Measurements from ENCODE around the gene IL34.
"Not testable (repeated sequence)": the region's sequence is repeated elsewhere in the genome, so short reads cannot be mapped to it uniquely, and the experiment has no call there.

IL34 gene

GRCh38 chr16:70646260-70647241, at the start of gene IL34:
IL34 (plus strand) TSS chr16:70646559; CDS start chr16:70646948, 389 bp downstream.
- ATAC-seq: no peak

DNA sequence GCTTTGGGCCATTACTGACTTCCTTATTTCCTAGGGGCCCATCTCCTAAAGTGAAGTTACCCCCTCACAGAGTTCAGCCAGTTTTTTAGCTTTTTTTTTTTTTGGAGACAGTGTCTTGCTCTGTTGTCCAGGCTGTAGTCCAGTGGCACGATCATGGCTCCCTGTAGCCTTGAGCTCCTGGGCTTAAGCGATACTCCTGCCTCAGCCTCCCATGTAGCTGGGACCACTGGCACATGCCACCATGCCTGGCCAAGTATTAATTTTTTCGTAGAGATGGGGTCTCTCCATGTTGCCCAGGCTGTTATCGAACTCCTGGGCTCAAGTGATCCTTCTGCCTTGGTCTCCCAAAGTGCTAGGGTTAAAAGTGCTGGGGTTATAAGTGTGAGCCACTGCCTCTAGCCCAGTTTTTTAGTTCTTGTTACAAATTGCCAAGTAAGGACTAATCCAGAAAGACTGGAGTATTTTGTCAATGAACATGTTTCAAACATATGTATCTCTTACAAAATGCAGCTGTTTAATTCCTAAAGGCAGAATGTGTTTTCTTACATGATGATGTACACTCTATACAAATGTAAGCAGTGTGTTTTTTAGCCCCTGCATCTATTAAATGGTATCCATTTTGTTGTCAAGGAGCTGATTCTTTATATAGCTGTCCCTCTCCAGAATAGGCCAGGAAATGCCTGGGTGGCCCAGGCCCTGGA, 49.1 kb upstream of the IL34 start:
- no peak for DNase-seq
- no peak for ATAC-seq

More at GRCh38 chr16:70646260-70647241, at the start of gene IL34:
- DNase-seq: no peak

GRCh38 chr16:70598937-70599503, 47.3 kb upstream of the IL34 start:
- ATAC-seq (no peak), DNase-seq (no peak)

GRCh38 chr16:70600730-70601129, 45.6 kb upstream of the IL34 start:
- ATAC-seq: no peak
- no peak for DNase-seq

DNA sequence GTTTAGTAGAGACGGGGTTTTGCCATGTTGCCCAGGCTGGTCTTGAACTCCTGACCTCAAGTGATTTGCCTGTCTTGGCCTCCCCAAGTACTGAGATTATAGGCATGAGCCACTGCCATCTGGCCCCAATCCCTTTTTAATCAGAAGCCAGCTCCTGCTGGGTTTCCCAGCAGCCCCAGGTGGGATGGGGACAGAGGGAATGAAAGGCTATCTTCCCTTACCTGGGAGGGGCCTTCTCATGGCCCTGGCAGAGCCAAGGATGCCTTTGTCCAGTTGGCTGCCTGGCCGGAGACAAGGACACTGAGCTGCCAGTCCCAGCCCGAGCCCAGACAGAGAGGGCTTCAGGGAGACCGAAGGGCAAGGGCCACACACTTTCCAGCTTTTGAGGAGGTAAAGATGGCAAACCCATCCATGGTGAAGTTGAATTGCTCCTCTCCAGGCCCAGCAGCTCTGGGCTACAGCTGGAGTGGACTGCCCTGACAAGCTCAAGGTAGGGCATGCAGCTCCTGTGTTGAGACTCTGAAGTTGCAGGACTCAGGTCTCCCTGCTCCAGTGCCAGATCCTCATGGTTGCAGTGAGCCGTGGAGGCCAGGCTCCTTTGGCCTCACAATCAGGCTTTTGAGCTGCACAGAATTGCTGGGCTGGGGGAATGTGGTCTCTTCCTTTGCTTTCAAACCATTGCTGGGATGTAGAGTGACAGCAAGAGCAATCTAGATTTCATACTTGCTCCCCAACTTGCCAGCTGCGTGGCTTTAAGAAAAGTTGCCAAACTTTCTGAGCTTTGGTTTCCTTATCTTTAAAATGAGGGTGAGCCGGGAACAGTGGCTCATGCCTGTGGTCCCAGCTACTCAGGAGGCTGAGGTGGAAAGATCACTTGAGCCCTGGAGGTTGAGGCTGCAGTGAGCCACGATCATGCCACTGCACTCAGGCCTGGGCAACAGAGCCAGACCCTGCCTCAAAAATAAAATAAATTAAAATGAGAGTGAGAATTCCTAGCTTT, 44.5 kb upstream of the IL34 start:
- ATAC-seq (no peak), DNase-seq (no peak)

- DNase-seq (no peak), ATAC-seq (no peak)
These were observed 43.5 kb upstream of the IL34 start for GRCh38 chr16:70602831-70603230.

GRCh38 chr16:70604407-70605282, 41.7 kb upstream of the IL34 start:
- ATAC-seq (no peak), DNase-seq (no peak)

DNA sequence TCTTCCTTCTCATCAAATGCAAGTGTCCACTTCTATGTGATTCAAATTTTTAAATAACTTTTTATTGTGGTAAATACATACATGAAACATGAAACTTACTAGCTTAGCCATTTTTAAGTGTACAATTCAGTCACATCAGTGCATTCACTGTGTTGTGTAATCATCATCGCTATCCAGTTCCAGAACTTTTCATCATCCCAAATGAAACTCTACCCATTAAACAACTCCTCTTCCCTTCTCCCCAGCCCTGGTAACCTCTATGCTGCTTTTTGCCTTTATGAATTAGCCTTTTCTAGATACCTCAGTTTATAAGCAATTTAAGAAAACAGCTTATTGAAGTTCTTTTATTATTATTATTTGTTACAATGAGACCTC, 41.1 kb upstream of the IL34 start:
- ATAC-seq (no peak), DNase-seq (no peak)

DNA sequence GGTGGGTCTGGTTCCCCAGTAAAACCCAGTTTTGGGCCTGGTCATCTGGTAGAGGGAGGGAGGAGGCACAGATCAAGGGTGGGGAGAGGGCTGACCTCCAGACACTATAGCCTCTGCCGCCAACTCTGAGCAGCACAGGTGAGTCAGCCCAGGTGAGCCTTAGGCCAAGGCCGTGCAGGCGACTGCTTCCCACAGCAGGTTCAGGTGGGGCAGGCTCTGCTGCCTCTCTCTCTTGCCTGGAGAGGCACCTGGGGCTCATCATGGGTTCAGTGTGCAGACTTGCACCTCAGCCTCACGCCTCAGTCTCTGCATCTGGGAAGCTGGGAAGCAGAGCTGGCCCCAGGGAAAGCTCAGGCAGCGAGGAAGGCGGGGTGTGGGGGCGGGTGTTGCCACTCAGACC, 37.8 kb upstream of the IL34 start:
- ATAC-seq: no peak
- no peak for DNase-seq

- DNase-seq: no peak
- ATAC-seq: no peak
These were observed 35.8 kb upstream of the IL34 start for GRCh38 chr16:70610273-70611223.

DNA sequence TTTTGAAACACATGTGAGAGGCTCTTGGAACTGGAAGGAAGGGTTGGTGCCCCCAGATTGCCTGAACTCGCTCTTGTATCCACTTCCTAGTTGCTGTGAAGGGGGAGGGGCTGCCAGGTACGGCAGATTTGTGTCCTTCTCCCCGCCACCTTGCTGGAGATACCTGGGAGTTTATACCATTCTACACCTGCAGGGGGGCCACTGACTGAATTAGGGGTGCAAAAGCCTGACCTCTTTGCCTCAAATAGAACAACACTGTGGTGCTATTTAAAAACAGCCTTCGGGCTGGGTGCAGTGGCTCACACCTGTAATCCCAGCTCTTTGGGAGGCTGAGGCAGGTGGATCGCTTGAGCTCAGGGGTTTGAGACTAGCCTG, 35.1 kb upstream of the IL34 start:
- no peak for ATAC-seq

GRCh38 chr16:70611785-70612303, 34.5 kb upstream of the IL34 start:
- ATAC-seq (no peak), DNase-seq (no peak)

More for the DNA sequence above, 35.1 kb upstream of the IL34 start:
- no peak for DNase-seq

DNA sequence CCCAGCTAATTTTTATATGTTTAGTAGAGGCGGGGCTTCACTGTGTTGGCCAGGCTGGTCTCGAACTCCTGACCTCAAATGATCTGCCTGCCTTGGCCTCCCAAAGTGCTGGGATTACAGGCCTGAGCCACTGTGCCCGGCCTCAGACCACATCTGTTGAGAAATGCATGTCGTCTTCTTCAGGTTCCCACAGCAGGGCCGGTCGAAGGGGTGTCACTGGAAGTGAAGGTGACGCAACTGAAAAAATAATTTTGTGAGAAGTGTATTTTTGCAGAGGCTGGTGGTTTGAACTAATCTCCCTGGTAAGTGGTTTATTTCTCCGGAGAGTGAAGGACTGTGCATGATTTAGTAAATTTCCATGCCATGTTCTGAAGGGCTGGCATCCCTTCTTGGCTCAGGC, 33.4 kb upstream of the IL34 start:
- no peak for DNase-seq
- no peak for ATAC-seq

DNA sequence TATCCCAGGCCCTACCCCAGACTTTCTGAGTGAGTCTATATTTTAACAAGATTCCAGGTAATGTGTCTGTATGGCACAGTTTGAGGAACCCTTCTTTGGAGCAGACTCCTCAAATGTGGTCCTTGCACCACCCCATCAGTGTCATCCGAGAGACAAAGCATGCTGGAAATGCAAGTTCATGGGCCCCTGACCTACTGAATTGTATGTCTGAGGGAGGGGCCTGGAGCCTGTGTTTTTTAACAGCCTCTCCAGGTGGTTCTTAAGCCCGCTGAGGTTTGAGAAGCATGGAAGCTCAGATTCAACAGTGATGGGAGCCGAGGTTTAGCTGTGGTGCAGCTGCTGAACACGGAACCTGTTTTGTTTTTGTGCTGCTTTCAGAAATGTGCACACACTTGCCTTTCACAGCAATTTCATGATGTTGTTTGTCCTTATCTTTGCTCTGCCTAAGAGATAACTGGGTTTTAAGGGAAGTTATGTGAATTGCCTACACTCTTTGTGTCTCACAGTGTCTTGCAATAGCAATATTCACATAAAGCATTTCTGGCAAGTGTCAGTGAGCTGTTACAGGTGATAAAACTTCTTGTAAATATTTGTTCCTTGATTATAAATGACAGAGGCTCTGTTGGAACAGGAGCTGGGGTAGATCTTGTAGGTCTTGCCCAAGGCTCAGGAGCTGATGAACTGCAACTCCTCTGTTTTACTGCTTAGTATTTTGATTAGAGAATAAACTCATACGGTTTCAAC, 32.0 kb upstream of the IL34 start:
- no peak for DNase-seq
- ATAC-seq: no peak

GRCh38 chr16:70615945-70616344, 30.4 kb upstream of the IL34 start:
- DNase-seq (no peak), ATAC-seq (no peak)

DNA sequence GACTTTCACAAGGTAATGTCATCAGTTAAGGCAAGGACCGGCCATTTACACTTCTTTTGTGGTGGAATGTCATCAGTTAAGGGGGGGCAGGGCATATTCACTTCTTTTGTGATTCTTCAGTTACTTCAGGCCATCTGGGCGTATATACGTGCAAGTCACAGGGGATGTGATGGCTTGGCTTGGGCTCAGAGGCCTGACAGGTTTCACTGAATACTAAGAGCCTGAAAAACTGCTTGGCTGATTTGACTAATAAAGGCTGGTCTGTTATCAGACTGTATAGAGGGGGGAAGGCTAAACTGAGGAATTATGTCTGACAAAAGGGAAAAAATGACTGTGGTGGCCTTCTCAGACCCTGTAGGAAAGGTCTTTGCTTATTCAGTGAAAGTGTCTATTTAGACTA, 24.5 kb upstream of the IL34 start:
- ATAC-seq, DNase-seq: not testable (repeated sequence)

DNA sequence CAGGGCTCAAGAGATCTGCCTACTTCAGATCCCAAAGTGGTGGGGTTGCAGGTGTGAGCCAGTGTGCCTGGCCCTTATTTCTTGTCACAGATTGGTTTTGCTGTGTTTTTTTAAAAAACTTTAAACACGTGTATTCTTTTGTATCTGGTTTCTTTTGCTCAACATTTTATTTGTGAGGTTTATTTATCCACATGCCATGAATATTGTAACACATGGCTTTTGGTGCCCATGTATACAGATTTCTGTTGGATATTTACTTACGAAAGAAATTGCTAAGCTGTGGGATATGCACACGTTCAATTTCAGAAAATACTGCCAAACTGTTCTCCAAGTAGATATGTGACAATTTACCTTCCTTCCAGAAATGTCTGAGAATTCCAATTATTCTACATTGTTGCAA, 18.7 kb upstream of the IL34 start:
- no peak for ATAC-seq

DNA sequence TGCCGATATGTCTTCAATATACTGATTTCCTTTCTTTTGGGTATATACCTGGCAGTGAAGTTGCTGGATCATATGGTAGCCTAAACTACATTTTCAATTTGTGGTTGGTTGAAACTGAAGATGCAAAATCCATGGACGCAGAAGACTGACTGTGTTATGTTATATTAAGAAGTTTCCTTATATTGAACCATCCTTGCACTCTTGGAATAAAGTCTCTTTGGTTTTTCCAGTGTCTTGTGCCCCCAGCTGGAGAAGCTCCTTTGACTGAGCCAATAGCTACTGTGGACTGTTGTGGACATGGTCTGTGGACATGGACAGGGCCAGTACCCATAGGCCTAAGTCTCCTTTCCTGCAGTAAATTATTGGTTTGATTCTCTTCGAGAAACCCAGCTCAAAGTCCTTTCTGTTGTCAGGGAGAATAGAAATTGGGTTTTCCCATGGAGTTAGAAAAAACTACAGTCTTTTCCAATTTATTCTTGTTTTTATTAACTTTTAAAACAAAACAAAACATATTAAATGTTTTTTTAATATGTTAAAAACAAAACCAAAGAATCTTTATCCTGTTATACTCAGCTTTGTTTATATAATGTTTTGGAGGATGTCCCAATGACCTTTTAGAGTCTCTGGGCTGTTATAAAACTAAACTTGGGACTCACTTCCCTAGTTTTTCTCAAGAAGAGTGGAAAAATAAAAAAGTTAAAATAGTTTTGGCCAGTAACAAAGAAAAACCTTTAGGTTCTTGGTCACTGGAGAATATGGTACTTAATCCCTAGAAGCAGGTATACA, 15.2 kb upstream of the IL34 start:
- DNase-seq (no peak), ATAC-seq (no peak)

More for the DNA sequence above, 18.7 kb upstream of the IL34 start:
- DNase-seq: no peak

Data from stimulated activated naive CD8-positive, alpha-beta T cell treated with anti-CD3 and anti-CD28 coated beads, Interleukin-15, Interleukin-2, amounts not matched to agents 100 U/mL and 50 U/mL, for 24 hours (primary cell).